ENCODE data around the gene MYO5B.

MYO5B gene

DNA sequence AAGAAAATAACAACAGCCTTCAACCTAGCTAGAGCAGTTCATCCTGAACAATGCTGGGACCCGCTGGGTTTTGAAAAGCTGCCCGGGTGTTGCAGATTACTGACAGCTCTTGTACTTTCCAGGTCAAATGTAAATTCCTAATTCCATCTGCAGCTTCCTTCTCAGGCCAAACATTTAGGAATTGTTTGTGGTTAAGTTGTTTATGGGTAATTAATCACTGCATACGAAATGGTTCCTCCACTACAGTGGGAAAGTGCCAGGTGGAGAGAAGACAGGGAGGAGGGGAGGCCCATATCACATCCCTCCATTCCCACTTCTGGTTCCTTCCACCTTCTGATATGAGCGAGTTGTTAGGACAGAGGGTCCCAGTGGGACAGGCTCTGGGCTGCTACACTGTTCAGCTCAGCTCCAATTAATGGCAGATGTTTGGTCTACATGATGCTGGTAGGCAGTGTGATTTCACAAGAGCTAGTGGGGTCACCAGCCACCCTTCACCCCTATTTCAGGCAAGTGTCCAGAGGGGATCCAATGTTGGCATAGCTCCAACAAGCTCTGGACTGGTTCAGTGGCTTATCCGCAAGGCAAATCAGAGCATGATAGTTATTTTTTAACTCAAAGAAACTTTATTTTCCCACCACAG lies 268.7 kb downstream of the MYO5B start:
- Histone ChIP-seq H3K27me3 (replicated peaks; ENCODE audit: insufficient read depth, low read length) (no peaks in the 10 kb centered on the region), H3K9me3 (replicated peaks; ENCODE audit: insufficient read depth, low read length) (no peaks in the 10 kb centered on the region), H3K4me2 (ENCODE audit: low read depth, low read length) (no peak overlapping the region), H3K4me1 (ENCODE audit: low read length) (no peaks in the 10 kb centered on the region), H3K79me2 (ENCODE audit: low read length) (no peaks in the 10 kb centered on the region), H3K9me2 (replicated peaks; ENCODE audit: insufficient read depth, low read length) (no peaks in the 10 kb centered on the region), H3K27ac (ENCODE audit: low read length) (no peak overlapping the region), H3K36me3 (replicated peaks; ENCODE audit: insufficient read depth, low read length) (no peaks in the 10 kb centered on the region), H3K9ac (ENCODE audit: low read length) (no peak overlapping the region), H3F3A (ENCODE audit: insufficient read depth, low read length) (no peaks in the 10 kb centered on the region), H3K4me3 (ENCODE audit: low read length) (no peak overlapping the region), H4K20me1 (ENCODE audit: insufficient read depth, low read length) (no peaks in the 10 kb centered on the region), H2AFZ (ENCODE audit: low read length) (no peak overlapping the region)
- DNase-seq: no peak
- TF ChIP-seq, protein P1, sequence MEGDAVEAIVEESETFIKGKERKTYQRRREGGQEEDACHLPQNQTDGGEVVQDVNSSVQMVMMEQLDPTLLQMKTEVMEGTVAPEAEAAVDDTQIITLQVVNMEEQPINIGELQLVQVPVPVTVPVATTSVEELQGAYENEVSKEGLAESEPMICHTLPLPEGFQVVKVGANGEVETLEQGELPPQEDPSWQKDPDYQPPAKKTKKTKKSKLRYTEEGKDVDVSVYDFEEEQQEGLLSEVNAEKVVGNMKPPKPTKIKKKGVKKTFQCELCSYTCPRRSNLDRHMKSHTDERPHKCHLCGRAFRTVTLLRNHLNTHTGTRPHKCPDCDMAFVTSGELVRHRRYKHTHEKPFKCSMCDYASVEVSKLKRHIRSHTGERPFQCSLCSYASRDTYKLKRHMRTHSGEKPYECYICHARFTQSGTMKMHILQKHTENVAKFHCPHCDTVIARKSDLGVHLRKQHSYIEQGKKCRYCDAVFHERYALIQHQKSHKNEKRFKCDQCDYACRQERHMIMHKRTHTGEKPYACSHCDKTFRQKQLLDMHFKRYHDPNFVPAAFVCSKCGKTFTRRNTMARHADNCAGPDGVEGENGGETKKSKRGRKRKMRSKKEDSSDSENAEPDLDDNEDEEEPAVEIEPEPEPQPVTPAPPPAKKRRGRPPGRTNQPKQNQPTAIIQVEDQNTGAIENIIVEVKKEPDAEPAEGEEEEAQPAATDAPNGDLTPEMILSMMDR (IDR thresholded peaks at IDR 0.05; ENCODE audit: low read length): no peak
- TF ChIP-seq EZH2 (optimal IDR thresholded peaks at IDR 0.05; ENCODE audit: low read depth, low read length): no peak
- no peak for TF ChIP-seq EZH2phosphoT487 (IDR thresholded peaks at IDR 0.05; ENCODE audit: low read length)

- Histone ChIP-seq H3K4me1 (ENCODE audit: low read length) (no peaks in the 10 kb centered on the region), H3K9ac (ENCODE audit: low read length) (no peak overlapping the region), H3K4me3 (ENCODE audit: low read length) (no peak overlapping the region), H3K79me2 (ENCODE audit: low read length) (no peaks in the 10 kb centered on the region), H3K36me3 (replicated peaks; ENCODE audit: insufficient read depth, low read length) (no peaks in the 10 kb centered on the region), H3K27ac (ENCODE audit: low read length) (no peak overlapping the region), H3K9me3 (replicated peaks; ENCODE audit: insufficient read depth, low read length) (no peaks in the 10 kb centered on the region), H3K4me2 (ENCODE audit: low read depth, low read length) (no peak overlapping the region), H3K9me2 (replicated peaks; ENCODE audit: insufficient read depth, low read length) (no peaks in the 10 kb centered on the region), H4K20me1 (ENCODE audit: insufficient read depth, low read length) (no peaks in the 10 kb centered on the region), H3K27me3 (replicated peaks; ENCODE audit: insufficient read depth, low read length) (no peaks in the 10 kb centered on the region), H2AFZ (ENCODE audit: low read length) (no peak overlapping the region), H3F3A (ENCODE audit: insufficient read depth, low read length) (no peaks in the 10 kb centered on the region)
- no peak for DNase-seq
- TF ChIP-seq, protein P1 (IDR thresholded peaks at IDR 0.05; ENCODE audit: low read length): no peak
- no peak for TF ChIP-seq EZH2phosphoT487 (IDR thresholded peaks at IDR 0.05; ENCODE audit: low read length)
- no peak for TF ChIP-seq EZH2 (optimal IDR thresholded peaks at IDR 0.05; ENCODE audit: low read depth, low read length)
Measured at GRCh38 chr18:49924293-49924983, 270.5 kb downstream of the MYO5B start.

- no peaks in the 10 kb centered on the region for H3F3A ChIP-seq (ENCODE audit: insufficient read depth, low read length)
- H3K9me2 ChIP-seq (replicated peaks; ENCODE audit: insufficient read depth, low read length): no peaks in the 10 kb centered on the region
- no peaks in the 10 kb centered on the region for H3K27me3 ChIP-seq (replicated peaks; ENCODE audit: insufficient read depth, low read length)
- H3K79me2 ChIP-seq (ENCODE audit: low read length): no peaks in the 10 kb centered on the region
- H3K4me1 ChIP-seq (ENCODE audit: low read length): no peaks in the 10 kb centered on the region
- H3K4me2 ChIP-seq (ENCODE audit: low read depth, low read length): no peak overlapping the region
- no peak for DNase-seq
- H3K9ac ChIP-seq (ENCODE audit: low read length): no peak overlapping the region
- no peaks in the 10 kb centered on the region for H3K9me3 ChIP-seq (replicated peaks; ENCODE audit: insufficient read depth, low read length)
- no peaks in the 10 kb centered on the region for H4K20me1 ChIP-seq (ENCODE audit: insufficient read depth, low read length)
- no peak overlapping the region for H3K4me3 ChIP-seq (ENCODE audit: low read length)
- H3K27ac ChIP-seq (ENCODE audit: low read length): no peak overlapping the region
- no peaks in the 10 kb centered on the region for H3K36me3 ChIP-seq (replicated peaks; ENCODE audit: insufficient read depth, low read length)
- TF ChIP-seq EZH2phosphoT487 (IDR thresholded peaks at IDR 0.05; ENCODE audit: low read length) (no peak), EZH2 (optimal IDR thresholded peaks at IDR 0.05; ENCODE audit: low read depth, low read length) (no peak)
- TF ChIP-seq, protein P1 (IDR thresholded peaks at IDR 0.05; ENCODE audit: low read length): no peak
- no peak overlapping the region for H2AFZ ChIP-seq (ENCODE audit: low read length)
Measured at GRCh38 chr18:49922228-49922627, 272.7 kb downstream of the MYO5B start.
